HepG2 (cell line): ENCODE results near the gene ESYT1. TPM values are rescaled to one million over a fixed set of nuclear protein-coding genes. Genes with fewer than 3 reads are reported as not detected.

Source experiments
- AHR ChIP-seq: IDR thresholded peaks from 2 replicates; pipeline ENCODE4 v1.6.1; 2018; ENCODE audit warnings: missing genetic modification reagents, missing compliant biosample characterization
- EZH2 ChIP-seq: conservative IDR thresholded peaks from 2 replicates; pipeline ENCODE4 v1.6.1; 2012; ENCODE audit warnings: mild to moderate bottlenecking, low read depth, low read length, moderate library complexity
- GFI1 ChIP-seq: sonication (generic); formaldehyde crosslinking; IDR thresholded peaks from 2 replicates; pipeline ENCODE4 v1.5.0; 2020; ENCODE audit warnings: missing genetic modification reagents, mild to moderate bottlenecking, borderline replicate concordance
- NFIB ChIP-seq: sonication (generic); formaldehyde crosslinking; IDR thresholded peaks from 2 replicates; pipeline ENCODE4 v1.9.0; 2021; ENCODE audit warnings: missing genetic modification reagents, mild to moderate bottlenecking, borderline replicate concordance
- NFRKB ChIP-seq: fragments of 450-650 bp; IDR thresholded peaks from 2 replicates; pipeline ENCODE4 v1.6.1; 2017
- NKX3-1 ChIP-seq: sonication (generic); formaldehyde crosslinking; IDR thresholded peaks from 2 replicates; pipeline ENCODE4 v1.5.0; 2020; ENCODE audit warnings: missing genetic modification reagents
- NR2C2 ChIP-seq: sonication (generic); formaldehyde crosslinking; IDR thresholded peaks from 2 replicates; pipeline ENCODE4 v1.4.0; 2020; ENCODE audit warnings: missing genetic modification reagents, mild to moderate bottlenecking, moderate library complexity, borderline replicate concordance
- PHF20 ChIP-seq: sonication (generic); formaldehyde crosslinking; IDR thresholded peaks from 2 replicates; pipeline ENCODE4 v1.5.0; 2020; ENCODE audit warnings: mild to moderate bottlenecking, missing genetic modification reagents
- THAP11 ChIP-seq: IDR thresholded peaks from 2 replicates; pipeline ENCODE4 v1.6.1; 2016; ENCODE audit warnings: missing biosample characterization, missing genetic modification reagents
- TRIM24 ChIP-seq: sonication (generic); formaldehyde crosslinking; IDR thresholded peaks from 2 replicates; pipeline ENCODE4 v1.8.0; 2022; ENCODE audit warnings: mild to moderate bottlenecking, missing genetic modification reagents
- ZBTB42 ChIP-seq: sonication (generic); formaldehyde crosslinking; IDR thresholded peaks from 2 replicates; pipeline ENCODE4 v1.5.0; 2020; ENCODE audit warnings: mild to moderate bottlenecking, missing genetic modification reagents
- ZFX ChIP-seq: sonication (generic); formaldehyde crosslinking; IDR thresholded peaks from 2 replicates; pipeline ENCODE4 v1.4.0; 2020; ENCODE audit warnings: mild to moderate bottlenecking, low read depth, missing genetic modification reagents, moderate library complexity
- ZNF34 ChIP-seq: sonication (generic); formaldehyde crosslinking; IDR thresholded peaks from 2 replicates; pipeline ENCODE4 v1.4.0; 2020; ENCODE audit warnings: mild to moderate bottlenecking, missing genetic modification reagents, borderline replicate concordance
- ZNF543 ChIP-seq: sonication (generic); formaldehyde crosslinking; IDR thresholded peaks from 2 replicates; pipeline ENCODE4 v1.4.0; 2020; ENCODE audit warnings: mild to moderate bottlenecking, missing genetic modification reagents
- ZNF7 ChIP-seq: IDR thresholded peaks from 2 replicates; pipeline ENCODE4 v1.6.1; 2016; ENCODE audit warnings: missing biosample characterization, missing genetic modification reagents
- polyA plus RNA-seq, 8 experiments: library from polyadenylated mRNA; depleted of rRNA in 3 of 8; stranded (reverse) in 7 of 8; unstranded in 1 of 8; fragments of >200 nt; fragmentation: Illumina TruSeq in 4 of 8; extraction: Trizol in 4 of 8; gene quantifications; 2 replicates each; pipeline versions ENCODE4 v1.2.1 to v1.2.3, GENCODE V29; 2011 to 2016; ENCODE audit warnings: low read depth in 4 of 8, missing spikeins in 1 of 8, mixed read lengths in 1 of 8; ENCODE audit not compliant: insufficient read depth in 1 of 8
- total RNA-seq, 5 experiments: library from RNA; depleted of rRNA; stranded (reverse); fragments of >200 nt; fragmentation: Illumina TruSeq; extraction: Trizol; gene quantifications; 2 replicates each; pipeline ENCODE4 v1.2.3, GENCODE V29; 2016; ENCODE audit warnings: low read depth in 1 of 5
- TF ChIP-seq, protein P1 (sequence below): sonication (generic); formaldehyde crosslinking; IDR thresholded peaks from 2 replicates; pipeline ENCODE4 v1.4.0; 2020; ENCODE audit warnings: mild to moderate bottlenecking, missing genetic modification reagents
- TF ChIP-seq, protein P2 (sequence below): sonication (generic); formaldehyde crosslinking; IDR thresholded peaks from 2 replicates; pipeline ENCODE4 v1.4.0; 2020; ENCODE audit warnings: missing genetic modification reagents, low read depth, mild to moderate bottlenecking, borderline replicate concordance
- TF ChIP-seq, protein P3 (sequence below): sonication (generic); formaldehyde crosslinking; IDR thresholded peaks from 2 replicates; pipeline ENCODE4 v1.5.1; 2020; ENCODE audit warnings: mild to moderate bottlenecking, missing genetic modification reagents, moderate library complexity

ESYT1 gene
- total and polyA plus RNA-seq, 2 of the 13 experiments (the other 11 are each of a cell fraction or from before 2014, with no cell fraction given), result 66.9 to 71.0 TPM

DNA sequence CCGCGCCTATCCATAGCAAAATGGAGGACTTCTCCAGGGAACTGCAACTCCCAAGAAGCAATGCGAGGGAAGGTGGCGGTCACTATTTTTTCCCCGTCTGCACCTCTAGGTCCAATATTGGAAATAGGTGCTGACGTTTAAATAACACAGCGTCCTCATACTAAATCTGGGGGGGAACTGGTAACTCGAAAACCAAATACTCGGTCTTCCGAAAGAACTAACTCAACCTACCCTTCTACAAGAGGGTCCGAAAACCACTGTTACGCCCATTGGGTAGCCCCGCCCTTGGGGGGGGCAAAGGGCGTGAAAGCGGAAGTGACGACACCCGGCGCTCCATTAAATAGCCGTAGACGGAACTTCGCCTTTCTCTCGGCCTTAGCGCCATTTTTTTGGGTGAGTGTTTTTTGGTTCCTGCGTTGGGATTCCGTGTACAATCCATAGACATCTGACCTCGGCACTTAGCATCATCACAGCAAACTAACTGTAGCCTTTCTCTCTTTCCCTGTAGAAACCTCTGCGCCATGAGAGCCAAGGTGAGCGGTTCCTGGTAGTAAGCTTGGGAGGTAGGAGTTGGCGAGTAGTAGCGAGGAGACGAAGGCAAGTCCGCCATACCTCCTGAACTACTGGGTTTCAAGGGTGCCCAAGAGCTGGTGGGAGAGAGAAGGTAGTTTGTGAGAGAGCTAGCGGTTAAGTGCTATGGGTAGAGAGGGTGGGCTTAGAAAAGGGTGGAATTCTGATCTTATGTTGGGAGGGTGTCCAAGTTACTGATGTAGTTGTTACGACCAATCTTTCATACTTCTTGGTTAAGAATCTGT, 11.6 kb upstream of the ESYT1 start, which contains the start of gene RPL41 (continued):
- TF ChIP-seq ZFX (CRISPR knock-in tag) (peak; percentile 85), NFIB (no peak), GFI1 (peak; percentile 26; the same call in 1 of the 2 replicates), NKX3-1 (CRISPR knock-in tag) (peak; percentile 25; the same call in 1 of the 2 replicates), ZNF543 (CRISPR knock-in tag) (peak; percentile 78), ZNF7 (no peak), EZH2 (no peak), AHR (CRISPR knock-in tag) (no peak), ZNF34 (CRISPR knock-in tag) (peak; percentile 93; the same call in 1 of the 2 replicates), THAP11 (CRISPR knock-in tag) (peak; percentile 96), NFRKB (peak; percentile 87), TRIM24 (CRISPR knock-in tag) (no peak), ZBTB42 (CRISPR knock-in tag) (no peak), PHF20 (CRISPR knock-in tag) (peak; percentile 78), NR2C2 (CRISPR knock-in tag) (peak; percentile 98)
- TF ChIP-seq, protein P1, sequence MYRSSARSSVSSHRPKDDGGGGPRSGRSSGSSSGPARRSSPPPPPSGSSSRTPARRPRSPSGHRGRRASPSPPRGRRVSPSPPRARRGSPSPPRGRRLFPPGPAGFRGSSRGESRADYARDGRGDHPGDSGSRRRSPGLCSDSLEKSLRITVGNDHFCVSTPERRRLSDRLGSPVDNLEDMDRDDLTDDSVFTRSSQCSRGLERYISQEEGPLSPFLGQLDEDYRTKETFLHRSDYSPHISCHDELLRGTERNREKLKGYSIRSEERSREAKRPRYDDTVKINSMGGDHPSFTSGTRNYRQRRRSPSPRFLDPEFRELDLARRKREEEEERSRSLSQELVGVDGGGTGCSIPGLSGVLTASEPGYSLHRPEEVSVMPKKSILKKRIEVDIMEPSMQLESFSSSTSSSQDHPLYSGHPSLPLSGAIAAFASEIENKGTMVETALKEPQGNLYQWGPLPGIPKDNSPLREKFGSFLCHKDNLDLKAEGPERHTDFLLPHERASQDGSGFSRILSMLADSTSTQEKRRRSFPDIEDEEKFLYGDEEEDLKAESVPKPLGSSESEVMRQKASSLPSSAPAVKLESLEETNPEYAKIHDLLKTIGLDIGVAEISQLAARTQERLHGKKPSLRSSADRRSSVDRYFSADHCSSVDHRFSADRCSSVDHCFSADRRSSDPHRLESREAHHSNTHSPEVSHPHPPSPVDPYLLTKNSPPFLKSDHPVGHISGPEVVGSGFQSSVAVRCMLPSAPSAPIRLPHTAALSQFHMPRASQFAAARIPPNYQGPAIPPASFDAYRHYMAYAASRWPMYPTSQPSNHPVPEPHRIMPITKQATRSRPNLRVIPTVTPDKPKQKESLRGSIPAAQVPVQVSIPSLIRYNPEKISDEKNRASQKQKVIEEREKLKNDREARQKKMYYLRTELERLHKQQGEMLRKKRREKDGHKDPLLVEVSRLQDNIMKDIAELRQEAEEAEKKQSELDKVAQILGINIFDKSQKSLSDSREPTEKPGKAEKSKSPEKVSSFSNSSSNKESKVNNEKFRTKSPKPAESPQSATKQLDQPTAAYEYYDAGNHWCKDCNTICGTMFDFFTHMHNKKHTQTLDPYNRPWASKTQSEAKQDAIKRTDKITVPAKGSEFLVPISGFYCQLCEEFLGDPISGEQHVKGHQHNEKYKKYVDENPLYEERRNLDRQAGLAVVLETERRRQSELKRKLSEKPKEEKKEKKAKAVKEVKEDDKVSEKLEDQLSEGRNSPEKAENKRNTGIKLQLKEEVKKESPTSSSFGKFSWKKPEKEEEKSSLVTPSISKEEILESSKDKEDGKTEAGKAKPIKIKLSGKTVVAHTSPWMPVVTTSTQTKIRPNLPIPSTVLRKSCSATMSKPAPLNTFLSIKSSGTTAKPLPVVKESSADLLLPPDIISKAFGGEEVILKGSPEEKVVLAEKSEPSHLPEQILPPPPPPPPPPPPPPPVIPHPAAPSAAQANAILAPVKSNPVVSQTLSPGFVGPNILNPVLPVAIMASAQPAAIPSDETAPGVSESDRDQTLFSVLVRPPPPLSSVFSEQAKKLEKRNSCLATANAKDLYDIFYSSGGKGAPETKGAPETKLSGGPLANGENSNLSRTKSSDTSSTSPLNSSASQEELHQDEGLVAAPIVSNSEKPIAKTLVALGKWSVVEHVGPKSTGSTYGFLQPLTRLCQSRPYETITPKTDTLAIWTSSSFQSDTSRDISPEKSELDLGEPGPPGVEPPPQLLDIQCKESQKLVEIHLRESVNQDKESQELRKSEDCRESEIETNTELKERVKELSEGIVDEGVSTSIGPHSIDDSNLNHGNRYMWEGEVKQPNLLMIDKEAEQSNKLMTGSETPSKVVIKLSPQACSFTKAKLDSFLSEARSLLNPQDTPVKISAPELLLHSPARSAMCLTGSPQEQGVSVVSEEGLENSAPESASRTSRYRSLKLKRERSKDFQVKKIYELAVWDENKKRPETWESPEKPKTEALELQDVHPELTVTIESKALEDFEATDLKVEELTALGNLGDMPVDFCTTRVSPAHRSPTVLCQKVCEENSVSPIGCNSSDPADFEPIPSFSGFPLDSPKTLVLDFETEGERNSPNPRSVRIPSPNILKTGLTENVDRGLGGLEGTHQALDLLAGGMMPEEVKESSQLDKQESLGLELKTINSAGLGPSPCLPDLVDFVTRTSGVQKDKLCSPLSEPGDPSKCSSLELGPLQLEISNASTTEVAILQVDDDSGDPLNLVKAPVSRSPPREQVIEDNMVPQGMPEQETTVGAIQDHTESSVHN (CRISPR knock-in tag), result peak; percentile 87; the same call in 1 of the 2 replicates
- TF ChIP-seq, protein P2, sequence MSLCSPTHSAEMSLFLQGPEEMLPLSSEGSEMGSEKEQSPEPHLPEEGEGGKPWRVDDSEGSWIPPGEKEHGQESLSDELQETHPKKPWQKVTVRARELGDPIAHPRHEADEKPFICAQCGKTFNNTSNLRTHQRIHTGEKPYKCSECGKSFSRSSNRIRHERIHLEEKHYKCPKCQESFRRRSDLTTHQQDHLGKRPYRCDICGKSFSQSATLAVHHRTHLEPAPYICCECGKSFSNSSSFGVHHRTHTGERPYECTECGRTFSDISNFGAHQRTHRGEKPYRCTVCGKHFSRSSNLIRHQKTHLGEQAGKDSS, result peak; percentile 79; the same call in 1 of the 2 replicates
- TF ChIP-seq, protein P3, sequence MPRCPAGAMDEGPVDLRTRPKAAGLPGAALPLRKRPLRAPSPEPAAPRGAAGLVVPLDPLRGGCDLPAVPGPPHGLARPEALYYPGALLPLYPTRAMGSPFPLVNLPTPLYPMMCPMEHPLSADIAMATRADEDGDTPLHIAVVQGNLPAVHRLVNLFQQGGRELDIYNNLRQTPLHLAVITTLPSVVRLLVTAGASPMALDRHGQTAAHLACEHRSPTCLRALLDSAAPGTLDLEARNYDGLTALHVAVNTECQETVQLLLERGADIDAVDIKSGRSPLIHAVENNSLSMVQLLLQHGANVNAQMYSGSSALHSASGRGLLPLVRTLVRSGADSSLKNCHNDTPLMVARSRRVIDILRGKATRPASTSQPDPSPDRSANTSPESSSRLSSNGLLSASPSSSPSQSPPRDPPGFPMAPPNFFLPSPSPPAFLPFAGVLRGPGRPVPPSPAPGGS, result no peak
